BE2C (cell line): Measurements from ENCODE around the gene PLCB1.
"Not testable (repeated sequence)": the region's sequence is repeated elsewhere in the genome, so short reads cannot be mapped to it uniquely, and the experiment has no call there.

Experiments
- DNase-seq: peaks from one replicate; pipeline ENCODE4 v3.0.0-alpha.2; 2020
- H3K27me3 ChIP-seq: fragments of 250-450 bp; sonication (Bioruptor Pico); 2 replicates; pipeline ENCODE4 v1.5.1; 2020; ENCODE audit warnings: mild to moderate bottlenecking
- H3K36me3 ChIP-seq: fragments of 250-450 bp; sonication (Bioruptor Pico); 2 replicates; pipeline ENCODE4 v1.5.1; 2020; ENCODE audit warnings: mild to moderate bottlenecking
- H3K4me1 ChIP-seq: fragments of 250-450 bp; sonication (Bioruptor Pico); 2 replicates; pipeline ENCODE4 v1.5.1; 2020
- H3K4me3 ChIP-seq: 2 replicates; pipeline ENCODE4 v1.5.1; 2011; ENCODE audit warnings: low read depth, low read length
- H3K9me3 ChIP-seq: fragments of 250-450 bp; sonication (Bioruptor Pico); 2 replicates; pipeline ENCODE4 v1.5.1; 2020
- CTCF ChIP-seq: IDR thresholded peaks from 2 replicates; pipeline ENCODE4 v1.5.1; 2012; ENCODE audit warnings: mild to moderate bottlenecking, low read depth, low read length

The PLCB1 gene

GRCh38 chr20:8583012-8583565, 451.0 kb downstream of the PLCB1 start:
- Histone ChIP-seq H3K27me3 (no peaks in the 10 kb centered on the region), H3K36me3 (no peaks in the 10 kb centered on the region), H3K4me1 (no peaks in the 10 kb centered on the region), H3K9me3 (no peaks in the 10 kb centered on the region), H3K4me3 (no peak overlapping the region)
- no peak for TF ChIP-seq CTCF
- no peak for DNase-seq

GRCh38 chr20:8583566-8584043, 451.5 kb downstream of the PLCB1 start:
- no peaks in the 10 kb centered on the region for H3K9me3 ChIP-seq
- H3K27me3 ChIP-seq = no peaks in the 10 kb centered on the region
- no peaks in the 10 kb centered on the region for H3K4me1 ChIP-seq
- TF ChIP-seq CTCF = no peak
- H3K4me3 ChIP-seq = no peak overlapping the region
- DNase-seq = no peak
- no peaks in the 10 kb centered on the region for H3K36me3 ChIP-seq

GRCh38 chr20:8587251-8587650, 455.2 kb downstream of the PLCB1 start:
- no peaks in the 10 kb centered on the region for H3K4me1 ChIP-seq
- H3K9me3 ChIP-seq = no peaks in the 10 kb centered on the region; the same call in 1 of the 2 replicates
- TF ChIP-seq CTCF = no peak

GRCh38 chr20:8587810-8588209, 455.7 kb downstream of the PLCB1 start:
- TF ChIP-seq CTCF = no peak

More at GRCh38 chr20:8587251-8587650, 455.2 kb downstream of the PLCB1 start:
- Histone ChIP-seq H3K27me3 (no peaks in the 10 kb centered on the region), H3K4me3 (no peak overlapping the region), H3K36me3 (no peaks in the 10 kb centered on the region)
- DNase-seq = no peak

GRCh38 chr20:8589956-8590355, 457.9 kb downstream of the PLCB1 start:
- Histone ChIP-seq H3K36me3 (no peaks in the 10 kb centered on the region), H3K4me3 (no peak overlapping the region), H3K4me1 (no peaks in the 10 kb centered on the region), H3K27me3 (no peaks in the 10 kb centered on the region), H3K9me3 (no peaks in the 10 kb centered on the region; the same call in 1 of the 2 replicates)
- no peak for DNase-seq
- no peak for TF ChIP-seq CTCF

More at GRCh38 chr20:8587810-8588209, 455.7 kb downstream of the PLCB1 start:
- Histone ChIP-seq H3K27me3 (no peaks in the 10 kb centered on the region), H3K9me3 (no peaks in the 10 kb centered on the region; the same call in 1 of the 2 replicates), H3K4me3 (no peak overlapping the region), H3K4me1 (no peaks in the 10 kb centered on the region), H3K36me3 (no peaks in the 10 kb centered on the region)
- DNase-seq = no peak

GRCh38 chr20:8600910-8601541, 469.0 kb downstream of the PLCB1 start:
- DNase-seq, H3K9me3 ChIP-seq, H3K27me3 ChIP-seq, H3K4me3 ChIP-seq, H3K36me3 ChIP-seq: not testable (repeated sequence)
- peaks cover 11% of the 10 kb centered on the region for H3K4me1 ChIP-seq
